ENCODE results near the gene PSMC4.

PSMC4 gene

DNA sequence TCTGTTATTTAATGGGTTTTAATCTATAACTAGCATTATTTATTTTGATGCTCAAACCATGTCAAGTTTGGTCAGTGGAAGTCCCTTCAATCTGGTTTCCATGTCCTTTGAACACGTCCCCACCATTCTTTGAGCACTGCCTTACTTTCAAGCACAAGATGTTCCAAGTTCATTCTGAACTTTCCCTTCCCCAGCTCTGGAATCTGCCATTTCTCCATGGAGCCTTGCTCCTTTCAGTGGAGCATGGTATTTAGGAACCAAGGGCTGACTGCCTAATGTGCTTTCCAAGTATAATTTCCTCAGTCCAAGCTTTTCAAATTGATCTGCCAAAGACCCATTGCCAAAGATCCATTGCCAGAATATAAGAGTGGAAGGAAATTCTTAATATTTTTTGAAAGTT lies 24.8 kb downstream of the PSMC4 start:
- no peak for DNase-seq

DNA sequence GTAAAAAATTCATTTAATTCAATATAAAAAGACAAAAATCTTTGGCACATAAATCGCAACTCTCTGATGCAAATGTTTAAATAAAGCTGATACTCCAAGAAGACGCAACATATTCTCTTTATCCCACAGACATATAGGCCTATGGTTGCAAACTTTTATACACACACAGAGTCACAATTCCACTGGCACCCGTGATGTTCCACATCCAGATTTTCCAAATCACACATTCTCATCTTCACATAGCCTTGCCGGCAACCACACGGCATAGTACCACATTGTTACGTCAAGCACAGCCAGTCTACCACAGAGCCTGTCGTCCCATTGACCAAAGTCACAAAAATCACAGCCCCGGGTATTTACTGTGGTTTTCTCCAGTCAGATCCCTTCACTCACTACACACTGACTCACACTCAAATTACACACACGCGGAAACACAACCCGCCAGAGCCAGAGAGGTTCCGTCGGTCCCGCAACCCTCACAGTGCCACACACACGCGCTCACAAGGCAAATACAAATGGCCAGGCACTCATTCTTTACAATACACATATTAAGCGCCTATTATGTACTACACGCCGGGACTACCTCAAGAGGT lies 25.3 kb downstream of the PSMC4 start:
- no peak for DNase-seq

DNA sequence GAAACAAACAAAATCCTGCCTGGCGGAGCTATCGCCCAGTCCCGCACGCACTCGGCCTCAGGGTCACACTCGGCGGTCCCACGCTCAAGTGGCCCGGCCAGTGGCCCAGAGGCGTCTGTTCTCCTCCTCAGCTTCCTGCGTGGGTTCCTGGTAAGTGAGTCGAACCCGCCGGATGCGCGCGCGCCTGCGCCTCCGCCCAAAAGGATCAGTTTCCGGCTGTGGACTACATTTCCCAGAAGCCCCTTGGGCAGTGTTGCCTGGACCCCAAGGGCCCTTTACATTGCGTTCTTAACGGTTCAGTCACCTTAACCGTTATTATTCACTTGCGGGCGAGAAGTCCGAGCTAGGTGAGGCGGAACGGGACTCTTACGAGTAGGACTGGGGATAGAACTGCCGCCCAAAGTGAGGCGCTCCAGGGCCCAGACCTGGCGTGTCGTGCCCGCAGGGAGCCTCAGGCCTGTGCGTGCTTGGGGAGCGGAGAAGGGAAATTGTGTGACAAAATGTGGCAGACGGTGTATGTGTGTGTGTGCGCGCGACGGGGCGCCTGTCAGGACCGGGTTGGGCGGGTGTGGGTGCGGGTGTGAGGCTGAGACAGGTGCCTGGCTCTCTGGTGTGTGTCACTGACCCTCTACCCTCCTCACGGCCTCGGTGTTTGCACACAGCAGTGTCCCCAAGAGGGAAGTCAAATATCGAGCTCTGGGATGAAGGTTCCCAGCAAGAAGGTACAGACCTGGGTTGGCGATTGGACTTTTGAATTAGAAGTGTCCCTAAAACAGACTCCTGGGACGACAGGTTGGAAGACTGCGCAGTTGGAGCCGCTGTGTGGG lies 26.1 kb downstream of the PSMC4 start, which contains the start of gene ZNF546:
ZNF546 (plus strand) TSS at position 250 of the 827 bp plus-strand sequence. CDS start 1,267 bp downstream, outside the sequence.
- peak; percentile 5 for DNase-seq

DNA sequence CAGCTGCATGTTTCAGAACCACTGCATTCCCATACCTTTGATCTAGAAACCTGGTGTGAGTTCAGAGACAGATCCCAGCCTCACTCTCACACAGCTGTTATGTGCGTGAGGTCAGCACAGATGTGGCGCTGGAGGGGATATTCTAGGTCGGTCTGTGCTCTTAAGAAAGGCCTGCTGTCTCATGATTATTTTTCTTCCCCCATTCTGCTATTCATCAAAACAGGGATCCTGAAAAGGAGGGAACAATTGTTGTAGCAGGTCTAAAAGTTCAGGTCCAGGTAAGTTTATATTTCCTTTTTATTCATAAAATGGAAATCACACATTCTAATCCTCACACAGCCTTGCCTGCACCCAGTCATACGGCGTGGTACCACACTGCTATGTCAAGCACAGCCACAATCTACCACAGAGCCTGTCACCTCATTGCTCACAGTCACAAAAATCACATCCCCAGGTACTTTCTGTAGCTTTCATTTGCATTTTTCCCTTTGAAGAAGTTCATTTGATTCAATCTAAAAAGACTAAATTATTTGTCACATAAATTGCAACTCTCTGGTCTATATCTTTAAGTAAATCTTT lies 26.8 kb downstream of the PSMC4 start:
- no peak for DNase-seq

DNA sequence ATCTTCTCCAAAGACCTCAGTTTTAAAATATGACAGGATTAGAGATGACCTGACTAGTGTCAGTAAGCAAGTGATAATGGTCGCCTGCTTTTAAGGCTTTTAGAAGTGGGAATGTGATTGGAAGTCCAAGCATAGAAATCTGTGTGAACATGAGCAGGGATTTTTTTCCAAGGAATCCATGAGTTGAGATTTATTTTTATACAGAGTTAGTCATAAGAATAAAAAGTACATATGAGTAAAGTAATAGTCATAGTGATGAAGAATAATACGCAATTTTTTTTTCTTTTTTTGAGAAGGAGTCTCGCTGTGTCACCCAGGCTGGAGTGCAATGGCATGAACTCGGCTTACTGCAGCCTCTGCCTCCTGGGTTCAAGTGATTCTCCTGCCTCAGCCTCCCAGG lies 27.5 kb downstream of the PSMC4 start:
- no peak for DNase-seq

DNA sequence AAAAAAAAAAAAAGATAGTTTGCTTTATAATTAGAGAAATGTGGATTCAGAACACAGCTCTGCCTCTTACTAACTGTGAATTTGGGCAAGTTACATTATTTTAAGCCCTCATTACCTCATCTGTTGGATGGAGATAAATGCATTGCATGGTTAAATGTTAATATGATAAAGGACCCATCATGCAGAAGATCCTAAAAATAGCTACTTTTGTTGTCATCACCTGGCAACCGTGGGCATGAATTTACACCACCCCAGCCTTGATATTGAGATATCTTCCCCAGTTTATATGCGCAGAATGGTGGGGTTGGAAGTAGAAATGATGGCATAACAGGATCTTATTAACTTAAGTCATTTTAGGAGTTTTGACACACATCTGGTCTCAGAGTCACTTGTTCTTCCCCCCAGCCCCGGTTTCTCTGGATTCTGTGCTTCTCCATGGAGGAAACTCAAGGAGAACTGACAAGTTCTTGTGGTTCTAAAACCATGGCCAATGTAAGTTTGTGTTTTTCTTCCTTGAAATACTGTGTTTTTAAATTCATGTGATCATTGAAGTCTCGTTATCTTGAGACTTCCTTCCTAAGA lies 34.8 kb downstream of the PSMC4 start:
- DNase-seq: no peak

DNA sequence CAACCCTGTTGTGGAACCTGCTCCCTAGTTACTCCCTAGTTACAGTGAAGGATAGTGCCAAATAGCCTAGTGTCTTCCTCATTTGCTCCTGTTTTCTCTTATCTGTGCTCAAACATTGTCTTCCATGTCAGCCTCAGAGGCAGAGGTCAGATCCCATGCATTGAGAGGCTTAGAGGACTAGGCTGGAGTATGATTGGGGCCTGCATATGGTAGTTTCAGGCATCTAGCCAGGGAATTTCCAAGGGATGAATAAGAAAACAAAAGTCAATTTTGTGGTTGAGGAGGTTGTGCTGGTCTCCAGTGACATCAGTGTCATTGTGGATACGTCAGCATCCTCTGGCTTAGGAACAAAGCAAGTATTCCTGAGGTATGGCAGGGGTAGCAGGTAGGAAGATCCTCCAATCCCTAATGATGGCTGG lies 35.3 kb downstream of the PSMC4 start:
- no peak for DNase-seq

DNA sequence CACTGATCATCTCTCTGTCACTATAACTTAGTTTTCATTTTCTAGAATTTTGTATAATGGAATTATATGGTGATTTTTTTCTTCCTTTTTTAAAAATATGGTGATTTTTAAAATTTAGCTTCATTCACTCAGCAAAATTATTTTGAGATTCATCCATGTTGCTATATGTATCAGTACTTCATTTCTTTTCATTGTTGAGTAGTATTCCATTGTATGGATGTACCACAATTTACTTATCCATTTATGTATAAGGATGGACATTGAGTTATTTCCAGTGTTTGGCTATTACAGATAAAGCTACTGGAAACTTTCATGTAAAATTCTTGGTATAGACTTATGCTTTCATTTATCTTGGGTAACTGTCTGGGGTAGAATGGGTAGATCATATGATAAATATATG lies 38.7 kb downstream of the PSMC4 start:
- DNase-seq: no peak

DNA sequence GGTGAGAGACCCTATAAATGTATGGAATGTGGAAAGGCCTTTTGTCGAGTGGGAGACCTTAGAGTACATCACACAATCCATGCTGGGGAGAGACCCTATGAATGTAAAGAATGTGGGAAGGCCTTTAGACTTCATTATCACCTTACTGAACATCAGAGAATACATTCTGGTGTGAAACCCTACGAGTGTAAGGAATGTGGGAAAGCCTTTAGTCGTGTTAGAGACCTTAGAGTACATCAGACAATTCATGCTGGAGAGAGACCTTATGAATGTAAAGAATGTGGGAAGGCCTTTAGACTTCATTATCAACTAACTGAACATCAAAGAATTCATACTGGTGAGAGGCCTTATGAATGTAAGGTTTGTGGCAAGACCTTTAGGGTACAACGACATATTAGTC lies 43.0 kb downstream of the PSMC4 start:
- no peak for DNase-seq

DNA sequence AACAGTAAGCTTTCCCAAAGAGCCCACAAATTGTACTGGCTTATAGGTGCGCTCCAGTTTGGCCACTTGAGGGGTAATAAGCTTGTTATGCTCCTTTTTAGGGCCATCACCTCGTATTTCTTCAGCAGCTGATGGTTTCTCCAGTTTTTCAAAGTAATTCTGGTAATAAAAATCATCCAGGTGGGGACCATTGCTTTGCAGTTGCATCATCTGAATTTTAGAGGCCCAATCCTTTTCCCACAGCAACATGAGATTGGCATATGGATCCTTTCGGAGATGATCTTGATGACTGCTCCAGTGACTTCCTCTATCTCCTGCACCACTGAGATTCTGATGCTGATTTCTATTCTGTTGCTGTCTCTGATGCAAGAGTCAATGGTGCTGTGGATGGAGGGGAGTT lies 53.0 kb downstream of the PSMC4 start:
- DNase-seq: no peak

DNA sequence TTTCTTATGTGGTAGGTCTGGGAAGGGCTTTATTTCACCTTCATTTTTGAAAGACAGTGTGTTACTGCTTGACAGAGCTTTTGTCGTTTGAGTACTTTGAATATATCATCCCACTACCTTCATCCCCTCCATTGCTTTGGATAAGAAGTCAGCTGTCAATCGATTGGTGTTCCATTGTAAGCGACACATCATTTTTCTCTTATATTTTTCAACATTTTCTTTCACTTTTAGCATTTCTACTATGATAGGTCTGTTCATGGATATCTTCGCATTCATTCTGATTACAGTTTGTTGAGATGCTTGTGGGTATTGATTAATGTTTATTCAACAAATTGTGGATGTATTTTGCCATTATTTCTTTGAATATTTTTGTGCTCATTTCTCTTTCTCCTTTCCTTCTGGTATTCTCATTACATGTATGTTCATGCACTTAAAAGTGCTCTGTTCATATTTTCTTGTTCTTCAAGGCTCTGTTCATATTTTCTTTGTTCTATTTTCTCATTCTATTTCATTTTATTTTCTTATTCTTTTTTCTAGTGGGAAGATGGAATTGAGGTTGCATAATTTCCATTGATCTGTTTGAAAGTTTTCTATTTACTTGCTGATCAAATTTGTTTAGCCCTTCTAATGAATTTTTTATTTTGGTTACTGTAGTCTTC lies 55.1 kb downstream of the PSMC4 start:
- no peak for DNase-seq

DNA sequence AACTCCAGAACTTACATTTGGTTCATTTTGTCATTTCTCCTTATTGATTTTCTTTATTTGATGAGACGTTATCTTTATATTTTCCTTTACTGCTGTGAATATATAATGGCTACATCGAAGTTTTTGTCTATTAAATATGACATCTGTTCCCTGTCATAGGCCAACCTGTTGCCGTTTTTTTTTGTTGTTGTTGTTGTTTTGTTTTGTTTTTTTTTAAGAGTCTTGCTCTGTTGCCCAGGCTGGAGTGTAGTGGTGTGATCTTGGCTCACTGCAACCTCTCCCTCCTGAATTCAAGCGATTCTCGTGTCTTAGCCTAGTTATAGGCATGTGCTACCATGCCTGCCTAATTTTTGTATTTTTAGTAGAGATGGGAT lies 55.6 kb downstream of the PSMC4 start:
- no peak for DNase-seq
